H1 (cell line): ENCODE results near the gene SLC44A5. TPM values are rescaled to one million over a fixed set of nuclear protein-coding genes. Genes with fewer than 3 reads are reported as not detected.

Experiments
- KDM5A ChIP-seq: fragments of 200-600 bp; IDR thresholded peaks from 2 replicates; pipeline ENCODE4 v1.7.1; 2012; ENCODE audit warnings: mild to moderate bottlenecking, low read length, inconsistent platforms, mixed read lengths
- RAD21 ChIP-seq, 2 experiments: IDR thresholded peaks in 1 of 2; conservative IDR thresholded peaks in 1 of 2; 2 replicates each; pipeline ENCODE4 v1.6.1; 2011; ENCODE audit warnings: low read depth in 2 of 2, low read length in 2 of 2, improper control_type of control experiment in 1 of 2, inconsistent platforms in 1 of 2, mild to moderate bottlenecking in 1 of 2, moderate library complexity in 1 of 2
- TCF12 ChIP-seq: IDR thresholded peaks from 2 replicates; pipeline ENCODE4 v1.6.1; 2011; ENCODE audit warnings: low read depth, mild to moderate bottlenecking, low read length
- TEAD4 ChIP-seq: IDR thresholded peaks from 2 replicates; pipeline ENCODE4 v1.6.1; 2012; ENCODE audit warnings: low read depth, low read length, inconsistent platforms, mixed read lengths
- USF2 ChIP-seq: IDR thresholded peaks from 2 replicates; pipeline ENCODE4 v1.6.1; 2011; ENCODE audit warnings: low read length, improper control_type of control experiment
- polyA plus RNA-seq, 7 experiments: library from polyadenylated mRNA; depleted of rRNA in 3 of 7; stranded (reverse) in 5 of 7; unstranded in 2 of 7; fragments of >200 nt in 5 of 7; fragments of 200-250 nt in 2 of 7; gene quantifications; 1 replicate in 5 of 7; 2 replicates in 1 of 7; 4 replicates in 1 of 7; pipeline versions ENCODE4 v1.2.1 to v1.2.3, GENCODE V29; 2011 to 2013; ENCODE audit warnings: missing spikeins in 2 of 7, mixed read lengths in 2 of 7
- total RNA-seq: library from RNA; stranded (reverse); fragmentation: NEBNext Ultra II Directional; extraction: Animal tissue kit (Norgen Biotek cat#: 25700); gene quantifications from 2 replicates; pipeline ENCODE4 v1.2.1, GENCODE V29; 2021
- TF ChIP-seq, protein P1 (sequence below): fragments of 300-600 bp; sonication (generic); IDR thresholded peaks from 2 replicates; pipeline ENCODE4 v1.7.1; 2012; ENCODE audit warnings: low read length, moderate library complexity, mild to moderate bottlenecking, inconsistent platforms; ENCODE audit not compliant: insufficient replicate concordance

SLC44A5 gene
- total and polyA plus RNA-seq, 2 of the 8 experiments (the other 6 are each of a cell fraction or from before 2014, with no cell fraction given), result 1.8 to 3.3 TPM

GRCh38 chr1:75539230-75540116 is 71.4 kb downstream of the SLC44A5 start (continued):
- TF ChIP-seq USF2, result no peak
- no peak for TF ChIP-seq TEAD4
- TF ChIP-seq TCF12, result no peak
- TF ChIP-seq, protein P1, sequence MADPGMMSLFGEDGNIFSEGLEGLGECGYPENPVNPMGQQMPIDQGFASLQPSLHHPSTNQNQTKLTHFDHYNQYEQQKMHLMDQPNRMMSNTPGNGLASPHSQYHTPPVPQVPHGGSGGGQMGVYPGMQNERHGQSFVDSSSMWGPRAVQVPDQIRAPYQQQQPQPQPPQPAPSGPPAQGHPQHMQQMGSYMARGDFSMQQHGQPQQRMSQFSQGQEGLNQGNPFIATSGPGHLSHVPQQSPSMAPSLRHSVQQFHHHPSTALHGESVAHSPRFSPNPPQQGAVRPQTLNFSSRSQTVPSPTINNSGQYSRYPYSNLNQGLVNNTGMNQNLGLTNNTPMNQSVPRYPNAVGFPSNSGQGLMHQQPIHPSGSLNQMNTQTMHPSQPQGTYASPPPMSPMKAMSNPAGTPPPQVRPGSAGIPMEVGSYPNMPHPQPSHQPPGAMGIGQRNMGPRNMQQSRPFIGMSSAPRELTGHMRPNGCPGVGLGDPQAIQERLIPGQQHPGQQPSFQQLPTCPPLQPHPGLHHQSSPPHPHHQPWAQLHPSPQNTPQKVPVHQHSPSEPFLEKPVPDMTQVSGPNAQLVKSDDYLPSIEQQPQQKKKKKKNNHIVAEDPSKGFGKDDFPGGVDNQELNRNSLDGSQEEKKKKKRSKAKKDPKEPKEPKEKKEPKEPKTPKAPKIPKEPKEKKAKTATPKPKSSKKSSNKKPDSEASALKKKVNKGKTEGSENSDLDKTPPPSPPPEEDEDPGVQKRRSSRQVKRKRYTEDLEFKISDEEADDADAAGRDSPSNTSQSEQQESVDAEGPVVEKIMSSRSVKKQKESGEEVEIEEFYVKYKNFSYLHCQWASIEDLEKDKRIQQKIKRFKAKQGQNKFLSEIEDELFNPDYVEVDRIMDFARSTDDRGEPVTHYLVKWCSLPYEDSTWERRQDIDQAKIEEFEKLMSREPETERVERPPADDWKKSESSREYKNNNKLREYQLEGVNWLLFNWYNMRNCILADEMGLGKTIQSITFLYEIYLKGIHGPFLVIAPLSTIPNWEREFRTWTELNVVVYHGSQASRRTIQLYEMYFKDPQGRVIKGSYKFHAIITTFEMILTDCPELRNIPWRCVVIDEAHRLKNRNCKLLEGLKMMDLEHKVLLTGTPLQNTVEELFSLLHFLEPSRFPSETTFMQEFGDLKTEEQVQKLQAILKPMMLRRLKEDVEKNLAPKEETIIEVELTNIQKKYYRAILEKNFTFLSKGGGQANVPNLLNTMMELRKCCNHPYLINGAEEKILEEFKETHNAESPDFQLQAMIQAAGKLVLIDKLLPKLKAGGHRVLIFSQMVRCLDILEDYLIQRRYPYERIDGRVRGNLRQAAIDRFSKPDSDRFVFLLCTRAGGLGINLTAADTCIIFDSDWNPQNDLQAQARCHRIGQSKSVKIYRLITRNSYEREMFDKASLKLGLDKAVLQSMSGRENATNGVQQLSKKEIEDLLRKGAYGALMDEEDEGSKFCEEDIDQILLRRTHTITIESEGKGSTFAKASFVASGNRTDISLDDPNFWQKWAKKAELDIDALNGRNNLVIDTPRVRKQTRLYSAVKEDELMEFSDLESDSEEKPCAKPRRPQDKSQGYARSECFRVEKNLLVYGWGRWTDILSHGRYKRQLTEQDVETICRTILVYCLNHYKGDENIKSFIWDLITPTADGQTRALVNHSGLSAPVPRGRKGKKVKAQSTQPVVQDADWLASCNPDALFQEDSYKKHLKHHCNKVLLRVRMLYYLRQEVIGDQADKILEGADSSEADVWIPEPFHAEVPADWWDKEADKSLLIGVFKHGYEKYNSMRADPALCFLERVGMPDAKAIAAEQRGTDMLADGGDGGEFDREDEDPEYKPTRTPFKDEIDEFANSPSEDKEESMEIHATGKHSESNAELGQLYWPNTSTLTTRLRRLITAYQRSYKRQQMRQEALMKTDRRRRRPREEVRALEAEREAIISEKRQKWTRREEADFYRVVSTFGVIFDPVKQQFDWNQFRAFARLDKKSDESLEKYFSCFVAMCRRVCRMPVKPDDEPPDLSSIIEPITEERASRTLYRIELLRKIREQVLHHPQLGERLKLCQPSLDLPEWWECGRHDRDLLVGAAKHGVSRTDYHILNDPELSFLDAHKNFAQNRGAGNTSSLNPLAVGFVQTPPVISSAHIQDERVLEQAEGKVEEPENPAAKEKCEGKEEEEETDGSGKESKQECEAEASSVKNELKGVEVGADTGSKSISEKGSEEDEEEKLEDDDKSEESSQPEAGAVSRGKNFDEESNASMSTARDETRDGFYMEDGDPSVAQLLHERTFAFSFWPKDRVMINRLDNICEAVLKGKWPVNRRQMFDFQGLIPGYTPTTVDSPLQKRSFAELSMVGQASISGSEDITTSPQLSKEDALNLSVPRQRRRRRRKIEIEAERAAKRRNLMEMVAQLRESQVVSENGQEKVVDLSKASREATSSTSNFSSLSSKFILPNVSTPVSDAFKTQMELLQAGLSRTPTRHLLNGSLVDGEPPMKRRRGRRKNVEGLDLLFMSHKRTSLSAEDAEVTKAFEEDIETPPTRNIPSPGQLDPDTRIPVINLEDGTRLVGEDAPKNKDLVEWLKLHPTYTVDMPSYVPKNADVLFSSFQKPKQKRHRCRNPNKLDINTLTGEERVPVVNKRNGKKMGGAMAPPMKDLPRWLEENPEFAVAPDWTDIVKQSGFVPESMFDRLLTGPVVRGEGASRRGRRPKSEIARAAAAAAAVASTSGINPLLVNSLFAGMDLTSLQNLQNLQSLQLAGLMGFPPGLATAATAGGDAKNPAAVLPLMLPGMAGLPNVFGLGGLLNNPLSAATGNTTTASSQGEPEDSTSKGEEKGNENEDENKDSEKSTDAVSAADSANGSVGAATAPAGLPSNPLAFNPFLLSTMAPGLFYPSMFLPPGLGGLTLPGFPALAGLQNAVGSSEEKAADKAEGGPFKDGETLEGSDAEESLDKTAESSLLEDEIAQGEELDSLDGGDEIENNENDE, result no peak
- TF ChIP-seq RAD21 (IDR thresholded peaks at IDR 0.05 in 1 of 2, conservative IDR thresholded peaks at IDR 0.05 in 1 of 2; ENCODE audit: low read depth in 2 of 2, low read length in 2 of 2), result no peak
- no peak for TF ChIP-seq KDM5A
